IMR-90 (cell line): Measurements from ENCODE around the gene TUBG2. TPM values are rescaled to one million over a fixed set of nuclear protein-coding genes. Genes with fewer than 3 reads are reported as not detected.
A peak's percentile ranks its signal among the peaks of the same experiment; 100 is the strongest.

Source experiments
- ATAC-seq: fragments of 200-7000 bp; cut with Tn5 transposase; 2 replicates; pipeline ENCODE4 v1.9.1; 2020; ENCODE audit warnings: low read depth, mild to moderate bottlenecking, moderate library complexity
- BruUV-seq: library from RNA; stranded (reverse); fragments of 400-500 nt; replicated peaks from 2 replicates; lab custom pipeline; 2021; lab: Mats Ljungman, UMichigan
- CTCF ChIA-PET: fragments of 300-600 bp; formaldehyde crosslinking; extraction: SDS; loops from one replicate; lab custom pipeline; 2021; ENCODE audit warnings: antibody characterized with exemption; lab: Yijun Ruan, JAX
- POLR2A ChIA-PET: fragments of 300-600 bp; sonication (Branson Sonifier 250); formaldehyde crosslinking; loops from one replicate; lab custom pipeline; 2022; ENCODE audit warnings: antibody characterized with exemption; ENCODE audit not compliant: unreplicated experiment; lab: Charles Lee
- DNase-seq: peaks from one replicate; pipeline ENCODE4 v3.0.0; 2013
- H2AFZ ChIP-seq: replicated peaks from 2 replicates; pipeline ENCODE3; 2013; ENCODE audit warnings: low read length, mild to moderate bottlenecking; ENCODE audit not compliant: poor library complexity
- H2AK5ac ChIP-seq: 2 replicates; pipeline ENCODE4 v1.6.1; 2013; ENCODE audit warnings: low read depth, low read length, inconsistent platforms
- H2AK9ac ChIP-seq: replicated peaks from 2 replicates; pipeline ENCODE3; 2013; ENCODE audit warnings: mild to moderate bottlenecking, low read depth, low read length, moderate library complexity; ENCODE audit not compliant: poor library complexity
- H2BK120ac ChIP-seq: 2 replicates; pipeline ENCODE4 v1.6.1; 2013; ENCODE audit warnings: low read depth, low read length, inconsistent platforms
- H2BK15ac ChIP-seq: 3 replicates; pipeline ENCODE4 v1.6.1; 2013; ENCODE audit warnings: low read depth, low read length, inconsistent platforms
- H2BK20ac ChIP-seq: 2 replicates; pipeline ENCODE4 v1.6.1; 2013; ENCODE audit warnings: low read depth, mild to moderate bottlenecking, inconsistent platforms, low read length, moderate library complexity
- H2BK5ac ChIP-seq: 2 replicates; pipeline ENCODE4 v1.6.1; 2013; ENCODE audit warnings: mild to moderate bottlenecking, low read depth, low read length, inconsistent platforms; ENCODE audit not compliant: poor library complexity, severe bottlenecking
- H3K14ac ChIP-seq: replicated peaks from 2 replicates; pipeline ENCODE4 v1.6.1; 2013; ENCODE audit warnings: low read depth, low read length, inconsistent platforms
- H3K18ac ChIP-seq: 2 replicates; pipeline ENCODE4 v1.6.1; 2013; ENCODE audit warnings: low read depth, low read length, control low read depth
- H3K23ac ChIP-seq: 2 replicates; pipeline ENCODE4 v1.6.1; 2013; ENCODE audit warnings: low read depth, low read length, inconsistent platforms
- H3K27ac ChIP-seq: 2 replicates; pipeline ENCODE4 v1.5.1; 2013; ENCODE audit warnings: mild to moderate bottlenecking, control low read depth, low read length; ENCODE audit not compliant: insufficient read depth
- H3K27me3 ChIP-seq: 2 replicates; pipeline ENCODE4 v1.6.1; 2013; ENCODE audit warnings: low read length; ENCODE audit not compliant: control insufficient read depth, insufficient read depth
- H3K36me3 ChIP-seq: 2 replicates; pipeline ENCODE4 v1.6.1; 2013; ENCODE audit warnings: low read length, mixed read lengths; ENCODE audit not compliant: control insufficient read depth, insufficient read depth
- H3K4ac ChIP-seq: 2 replicates; pipeline ENCODE4 v1.6.1; 2013; ENCODE audit warnings: low read depth, low read length, inconsistent platforms
- H3K4me1 ChIP-seq: 2 replicates; pipeline ENCODE4 v1.6.1; 2013; ENCODE audit warnings: low read length, mixed read lengths; ENCODE audit not compliant: control insufficient read depth, insufficient read depth
- H3K4me2 ChIP-seq: 2 replicates; pipeline ENCODE4 v1.6.1; 2013; ENCODE audit warnings: low read depth, mild to moderate bottlenecking, control low read depth, low read length, moderate library complexity
- H3K4me3 ChIP-seq: 2 replicates; pipeline ENCODE4 v1.5.1; 2013; ENCODE audit warnings: low read depth, mild to moderate bottlenecking, control low read depth, low read length, moderate library complexity; ENCODE audit not compliant: insufficient read depth
- H3K56ac ChIP-seq: 2 replicates; pipeline ENCODE4 v1.6.1; 2013; ENCODE audit warnings: low read length, inconsistent platforms; ENCODE audit not compliant: insufficient read depth; ENCODE audit errors: extremely low read depth
- H3K79me1 ChIP-seq, 2 experiments: 2 replicates each; pipeline ENCODE4 v1.6.1; 2013; ENCODE audit warnings: low read length in 2 of 2, inconsistent platforms in 1 of 2, low read depth in 1 of 2
- H3K9ac ChIP-seq: 2 replicates; pipeline ENCODE4 v1.6.1; 2013; ENCODE audit warnings: low read depth, low read length, control low read depth
- H3K9me1 ChIP-seq: 2 replicates; pipeline ENCODE4 v1.6.1; 2013; ENCODE audit warnings: low read length, inconsistent platforms; ENCODE audit not compliant: insufficient read depth
- H3K9me3 ChIP-seq: 2 replicates; pipeline ENCODE4 v1.6.1; 2013; ENCODE audit warnings: low read length; ENCODE audit not compliant: control insufficient read depth, insufficient read depth
- H4K20me1 ChIP-seq: 2 replicates; pipeline ENCODE4 v1.6.1; 2013; ENCODE audit warnings: low read length, inconsistent platforms; ENCODE audit not compliant: insufficient read depth
- H4K5ac ChIP-seq: 2 replicates; pipeline ENCODE4 v1.6.1; 2013; ENCODE audit warnings: mild to moderate bottlenecking, low read depth, low read length, control low read depth
- H4K8ac ChIP-seq, 2 experiments: 2 replicates each; pipeline ENCODE4 v1.6.1; 2013; ENCODE audit warnings: low read depth in 2 of 2, low read length in 2 of 2, control low read depth in 1 of 2, inconsistent platforms in 1 of 2
- H4K91ac ChIP-seq: 2 replicates; pipeline ENCODE4 v1.6.1; 2013; ENCODE audit warnings: low read depth, low read length, inconsistent platforms; ENCODE audit not compliant: insufficient read depth
- BHLHE40 ChIP-seq: fragments of 150-350 bp; IDR thresholded peaks from 2 replicates; pipeline ENCODE4 v1.6.1; 2016; ENCODE audit warnings: mild to moderate bottlenecking, low read depth, low read length
- CHD1 ChIP-seq: IDR thresholded peaks from 2 replicates; pipeline ENCODE4 v1.6.1; 2012; ENCODE audit warnings: low read depth, low read length, improper control_type of control experiment
- FOS ChIP-seq: fragments of 150-350 bp; IDR thresholded peaks from 2 replicates; pipeline ENCODE4 v1.6.1; 2016; ENCODE audit warnings: low read depth, low read length
- SMC3 ChIP-seq: fragments of 150-350 bp; IDR thresholded peaks from 2 replicates; pipeline ENCODE4 v1.6.1; 2016; ENCODE audit warnings: low read depth, mild to moderate bottlenecking, antibody characterized with exemption, low read length, moderate library complexity
- USF2 ChIP-seq: fragments of 150-350 bp; IDR thresholded peaks from 2 replicates; pipeline ENCODE4 v1.6.1; 2017; ENCODE audit warnings: mild to moderate bottlenecking, antibody characterized with exemption, low read length, low read depth
- WGBS, 2 experiments: methylation state at CpG; one replicate each; pipeline versions ENCODE4 v1.1.5 to v1.1.7; 2013; ENCODE audit warnings: missing lambda C conversion rate in 2 of 2; ENCODE audit not compliant: insufficient read length in 1 of 2; ENCODE audit errors: extremely low coverage in 2 of 2; 5-methylcytosine and 5-hydroxymethylcytosine counted together
- dilution Hi-C: fragments of 300-500 bp; cut with HindIII; formaldehyde crosslinking; loops from one replicate; pipeline ENCODE4 v1.14.3; 2018; ENCODE audit warnings: low sequenced_read_pairs; ENCODE audit not compliant: unreplicated experiment
- in situ Hi-C: fragments of 300-500 bp; cut with MboI; formaldehyde crosslinking; loops from 3 replicates; pipeline ENCODE4 v1.14.3; 2019; ENCODE audit warnings: low sequenced_read_pairs, inconsistent platforms, mixed read lengths
- intact Hi-C: fragments of 100-400 bp; cut with micrococcal nuclease; formaldehyde crosslinking; loops from 2 replicates; pipeline ENCODE4 v1.10.0; 2022
- polyA plus RNA-seq, 3 experiments: library from polyadenylated mRNA; depleted of rRNA; stranded (reverse); fragments of >200 nt; gene quantifications; 2 replicates each; pipeline ENCODE4 v1.2.3, GENCODE V29; 2012; ENCODE audit warnings: low replicate concordance in 1 of 3
- total RNA-seq: library from RNA; depleted of rRNA; stranded (reverse); fragments of >200 nt; gene quantifications from 2 replicates; pipeline ENCODE4 v1.2.3, GENCODE V29; 2012

Gene TUBG2
- total and polyA plus RNA-seq, 2 of the 4 experiments (the other 2 are of a cell fraction): 3.6 to 24.6 TPM

- no peak for TF ChIP-seq SMC3
- TF ChIP-seq BHLHE40: no peak
- no peak for TF ChIP-seq CHD1
- TF ChIP-seq USF2: no peak
- TF ChIP-seq FOS: no peak
- Histone ChIP-seq H2AK5ac (no peak overlapping the region), H3K4me1 (peaks cover 3% of the 10 kb centered on the region; the same call in 1 of the 2 replicates), H3K4me2 (peak overlapping the region; percentile 48), H2BK15ac (no peak overlapping the region), H3K9me3 (no peaks in the 10 kb centered on the region), H3K14ac (no peak overlapping the region), H3K27me3 (peaks cover 16% of the 10 kb centered on the region), H2AFZ (peak overlapping the region; percentile 74), H3K9ac (peak overlapping the region; percentile 25; the same call in 1 of the 2 replicates), H3K18ac (no peak overlapping the region; the same call in 1 of the 2 replicates), H3K79me1 (no peaks in the 10 kb centered on the region), H2BK20ac (no peak overlapping the region), H4K20me1 (no peaks in the 10 kb centered on the region), H3K27ac (no peak overlapping the region), H2BK120ac (no peak overlapping the region), H3K56ac (no peak overlapping the region), H3K23ac (no peak overlapping the region), H2BK5ac (no peak overlapping the region), H3K9me1 (no peaks in the 10 kb centered on the region), H4K91ac (no peak overlapping the region), H2AK9ac (peak overlapping the region; percentile 12), H4K5ac (peak overlapping the region; percentile 69; the same call in 1 of the 2 replicates), H3K4ac (0 out of 2 replicates have a peak overlapping the region, but pooled peaks have one; percentile 0), H4K8ac (peak overlapping the region in 1 of 2 experiments; percentile 76; a peak in 1 of 4 replicates), H3K36me3 (no peaks in the 10 kb centered on the region), H3K4me3 (no peak overlapping the region)
- intact Hi-C loops: no loop called here
- POLR2A ChIA-PET: interaction anchor here (0.6 kb wide), 1 partner anchor 917 kb away, joined by 3 read pairs; no protein-coding TSS in a partner anchor
- no TSS peak for BruUV-seq
- in situ Hi-C loops: no loop called here
- ATAC-seq (peak; percentile 60), DNase-seq (peak; percentile 54)
- dilution Hi-C loops: no loop called here
- WGBS, 2 experiments: 5% methylated on average over 9 of the region's 42 CpGs; no CpG with 5 or more reads in 1 of the 2 experiments
- CTCF ChIA-PET: interaction anchor here (0.6 kb wide), 1 partner anchor 139 kb away, joined by 6 read pairs; no protein-coding TSS in a partner anchor
Observed at GRCh38 chr17:42653179-42654124, 5.6 kb upstream of the TUBG2 start.
